OCI-LY3 (cell line): ENCODE measurements around the gene BACE2.

Experiments
- H2AFZ ChIP-seq: fragments of 200-600, 300-600 bp; shearing (Covaris generic); 2 replicates; pipeline ENCODE4 v1.6.0; 2014; ENCODE audit warnings: antibody characterized with exemption, low read depth, low read length
- H3K27ac ChIP-seq: fragments of 200-600, 300-600 bp; sonication (generic); 2 replicates; pipeline ENCODE4 v1.5.1; 2014; ENCODE audit warnings: mild to moderate bottlenecking, low read length, moderate library complexity, mixed read lengths
- H3K27me3 ChIP-seq: fragments of 200-600, 300-600 bp; sonication (generic); 2 replicates; pipeline ENCODE4 v1.6.1; 2014; ENCODE audit warnings: low read depth, low read length, mixed read lengths
- H3K36me3 ChIP-seq: fragments of 200-600, 300-600 bp; sonication (generic); replicated peaks from 2 replicates; pipeline ENCODE3; 2014; ENCODE audit warnings: low read depth, low read length, mixed read lengths
- H3K4me1 ChIP-seq: fragments of 300-600, 200-600 bp; sonication (generic); 2 replicates; pipeline ENCODE4 v1.6.1; 2014; ENCODE audit warnings: low read length, mixed read lengths
- H3K4me2 ChIP-seq: fragments of 200-600, 300-600 bp; sonication (generic); 2 replicates; pipeline ENCODE4 v1.6.1; 2014; ENCODE audit warnings: low read length, mixed read lengths
- H3K4me3 ChIP-seq: fragments of 300-600, 200-600 bp; sonication (generic); 2 replicates; pipeline ENCODE4 v1.5.1; 2014; ENCODE audit warnings: antibody characterized with exemption, mild to moderate bottlenecking, low read length, moderate library complexity
- H3K79me2 ChIP-seq: fragments of 300-600, 200-600 bp; shearing (Covaris generic); 2 replicates; pipeline ENCODE4 v1.6.1; 2014; ENCODE audit warnings: mild to moderate bottlenecking, low read length, mixed read lengths
- H3K9ac ChIP-seq: fragments of 300-600, 200-600 bp; shearing (Covaris generic); 2 replicates; pipeline ENCODE4 v1.6.0; 2014; ENCODE audit warnings: mild to moderate bottlenecking, low read length, moderate library complexity
- H3K9me3 ChIP-seq: fragments of 200-600, 300-600 bp; shearing (Covaris generic); 2 replicates; pipeline ENCODE4 v1.6.1; 2014; ENCODE audit warnings: low read length, mixed read lengths; ENCODE audit not compliant: insufficient read depth
- H4K20me1 ChIP-seq: fragments of 200-600, 300-600 bp; sonication (generic); 2 replicates; pipeline ENCODE4 v1.6.1; 2016; ENCODE audit warnings: low read length, mixed read lengths; ENCODE audit not compliant: insufficient read depth
- EZH2phosphoT487 ChIP-seq: fragments of 200-600 bp; shearing (Covaris generic); IDR thresholded peaks from 2 replicates; pipeline ENCODE4 v1.6.1; 2018; ENCODE audit warnings: antibody characterized with exemption, mixed run types, low read depth
- TF ChIP-seq, protein P1 (sequence below): fragments of 200-600, 300-600 bp; sonication (generic); IDR thresholded peaks from 2 replicates; pipeline ENCODE4 v1.5.1; 2014; ENCODE audit warnings: antibody characterized with exemption, low read length, low read depth

Gene BACE2

DNA sequence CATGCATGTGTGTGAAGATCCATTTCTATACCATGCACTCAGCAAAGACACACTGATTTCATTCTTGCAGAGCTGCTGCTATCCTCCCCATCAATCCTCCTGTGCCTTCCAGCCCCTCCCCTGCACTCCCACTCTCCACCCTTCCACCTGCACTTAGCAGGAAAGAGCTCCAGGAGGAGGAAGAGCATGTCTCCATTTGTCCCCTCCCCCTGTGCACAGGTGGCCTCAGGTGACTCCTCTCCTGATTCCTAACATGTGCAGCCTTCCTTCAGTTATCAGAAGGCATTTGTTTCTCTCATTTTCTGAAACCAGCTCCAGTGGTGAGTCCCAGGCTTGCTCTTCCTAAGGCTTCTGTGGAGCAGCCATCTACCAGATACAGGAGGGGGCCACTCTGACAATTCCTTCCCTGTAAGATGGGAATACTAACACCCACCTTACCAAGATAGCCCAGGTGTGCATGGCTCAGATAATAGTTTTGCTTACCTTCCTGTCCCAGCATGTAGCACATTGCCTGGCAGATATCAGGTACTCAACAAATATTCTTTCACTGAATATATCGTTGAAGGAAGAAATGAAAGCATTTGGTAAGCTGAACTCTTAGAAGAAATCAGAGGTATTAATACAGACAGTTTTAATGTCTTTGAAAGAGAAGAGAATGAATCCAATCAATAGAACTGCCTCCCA lies 126.7 kb downstream of the BACE2 start:
- H3K4me3 ChIP-seq: no peak overlapping the region
- no peaks in the 10 kb centered on the region for H3K79me2 ChIP-seq
- no peaks in the 10 kb centered on the region for H3K9me3 ChIP-seq
- H3K27ac ChIP-seq: no peak overlapping the region
- no peaks in the 10 kb centered on the region for H4K20me1 ChIP-seq
- no peaks in the 10 kb centered on the region for H3K36me3 ChIP-seq
- peaks cover 11% of the 10 kb centered on the region; the same call in 1 of the 2 replicates for H3K27me3 ChIP-seq
- no peak for TF ChIP-seq EZH2phosphoT487
- TF ChIP-seq, protein P1, sequence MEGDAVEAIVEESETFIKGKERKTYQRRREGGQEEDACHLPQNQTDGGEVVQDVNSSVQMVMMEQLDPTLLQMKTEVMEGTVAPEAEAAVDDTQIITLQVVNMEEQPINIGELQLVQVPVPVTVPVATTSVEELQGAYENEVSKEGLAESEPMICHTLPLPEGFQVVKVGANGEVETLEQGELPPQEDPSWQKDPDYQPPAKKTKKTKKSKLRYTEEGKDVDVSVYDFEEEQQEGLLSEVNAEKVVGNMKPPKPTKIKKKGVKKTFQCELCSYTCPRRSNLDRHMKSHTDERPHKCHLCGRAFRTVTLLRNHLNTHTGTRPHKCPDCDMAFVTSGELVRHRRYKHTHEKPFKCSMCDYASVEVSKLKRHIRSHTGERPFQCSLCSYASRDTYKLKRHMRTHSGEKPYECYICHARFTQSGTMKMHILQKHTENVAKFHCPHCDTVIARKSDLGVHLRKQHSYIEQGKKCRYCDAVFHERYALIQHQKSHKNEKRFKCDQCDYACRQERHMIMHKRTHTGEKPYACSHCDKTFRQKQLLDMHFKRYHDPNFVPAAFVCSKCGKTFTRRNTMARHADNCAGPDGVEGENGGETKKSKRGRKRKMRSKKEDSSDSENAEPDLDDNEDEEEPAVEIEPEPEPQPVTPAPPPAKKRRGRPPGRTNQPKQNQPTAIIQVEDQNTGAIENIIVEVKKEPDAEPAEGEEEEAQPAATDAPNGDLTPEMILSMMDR: no peak
- no peak overlapping the region for H2AFZ ChIP-seq
- no peak overlapping the region for H3K4me2 ChIP-seq
- no peak overlapping the region for H3K9ac ChIP-seq
- no peaks in the 10 kb centered on the region for H3K4me1 ChIP-seq

DNA sequence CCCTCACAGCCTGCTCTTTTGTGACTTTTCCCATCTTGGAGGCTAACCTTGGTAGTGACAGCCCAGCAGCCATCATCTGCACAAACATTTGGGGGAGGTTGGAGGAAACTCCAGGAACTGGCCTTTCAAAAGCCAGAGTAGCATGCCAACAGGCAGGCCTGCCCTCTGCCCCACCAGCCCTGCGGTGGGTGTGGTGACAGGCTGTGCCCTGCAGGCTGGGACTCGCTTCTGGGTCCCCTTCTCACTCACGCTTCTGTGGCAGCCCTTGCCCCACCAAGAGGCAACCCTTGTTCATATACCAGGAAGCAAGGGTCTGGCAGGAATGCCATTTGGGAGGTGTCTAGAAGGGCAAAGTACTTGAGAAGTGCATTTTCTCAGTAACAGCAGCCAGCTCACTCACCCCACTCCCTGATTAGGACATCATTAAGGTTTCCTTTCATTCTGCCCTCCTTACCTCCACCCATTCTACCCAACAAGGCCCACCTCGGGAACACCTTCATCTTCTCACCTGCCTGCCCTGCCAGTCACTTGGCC lies 127.8 kb downstream of the BACE2 start:
- Histone ChIP-seq H3K4me3 (no peak overlapping the region), H3K79me2 (no peaks in the 10 kb centered on the region), H3K4me2 (no peak overlapping the region), H3K36me3 (no peaks in the 10 kb centered on the region), H3K27ac (no peak overlapping the region), H3K27me3 (peaks cover 11% of the 10 kb centered on the region; the same call in 1 of the 2 replicates), H2AFZ (no peak overlapping the region), H4K20me1 (no peaks in the 10 kb centered on the region), H3K9ac (no peak overlapping the region), H3K9me3 (no peaks in the 10 kb centered on the region), H3K4me1 (no peaks in the 10 kb centered on the region)
- TF ChIP-seq, protein P1: no peak
- no peak for TF ChIP-seq EZH2phosphoT487

DNA sequence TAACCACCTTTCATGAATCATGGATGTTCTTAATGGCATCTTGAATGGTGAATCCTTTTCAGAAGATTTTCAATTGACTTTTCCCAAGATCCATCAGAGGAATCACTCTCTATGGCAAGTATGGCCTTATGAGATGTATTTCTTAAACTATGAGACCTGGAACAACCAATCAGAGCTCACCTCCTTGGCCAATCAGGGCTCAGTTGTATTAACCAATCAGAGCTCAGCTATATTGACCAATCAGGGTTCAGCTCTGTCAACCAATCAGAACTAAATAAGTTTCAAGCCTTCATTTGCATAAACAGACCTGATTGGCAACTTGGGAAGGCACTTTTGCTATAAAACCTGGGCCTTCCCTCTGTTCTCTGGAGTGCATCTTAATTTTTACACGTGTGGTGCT lies 135.0 kb downstream of the BACE2 start:
- H3K9me3 ChIP-seq: no peaks in the 10 kb centered on the region
- H2AFZ ChIP-seq: no peak overlapping the region

DNA sequence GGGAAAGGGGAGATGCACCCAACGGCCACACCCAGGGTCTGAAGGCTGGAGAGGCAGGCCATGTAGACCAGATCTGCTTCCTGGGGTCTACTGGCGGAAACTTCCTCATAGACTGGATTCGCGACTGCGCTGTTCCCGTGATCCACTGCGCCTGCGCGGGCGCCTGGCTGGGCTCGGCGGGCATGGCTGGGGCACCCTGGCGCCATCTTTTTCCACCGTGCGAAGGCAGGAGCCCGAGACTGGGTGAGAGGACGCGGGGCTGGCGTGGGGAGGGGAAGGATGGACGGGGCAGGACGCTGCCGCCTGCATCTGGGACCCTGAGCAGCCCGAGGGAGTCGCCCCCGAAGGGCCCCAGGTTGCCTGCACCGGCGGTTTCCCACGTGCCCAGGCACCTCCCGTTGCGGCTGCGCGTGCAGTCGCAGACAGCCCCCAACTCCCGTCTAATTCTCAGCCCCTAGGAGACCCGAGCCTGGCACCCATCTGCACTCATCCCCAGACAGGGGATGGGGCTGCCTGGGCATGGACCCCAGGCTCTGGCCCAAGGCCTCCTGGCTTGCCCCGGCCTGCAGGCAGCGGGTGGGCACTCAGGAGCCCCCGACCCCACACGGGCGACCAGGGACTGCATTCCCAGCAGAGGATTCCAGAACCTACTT lies 136.2 kb downstream of the BACE2 start:
- Histone ChIP-seq H3K4me3 (no peak overlapping the region), H3K79me2 (no peaks in the 10 kb centered on the region), H3K9me3 (no peaks in the 10 kb centered on the region), H2AFZ (no peak overlapping the region), H3K27ac (no peak overlapping the region), H3K4me1 (no peaks in the 10 kb centered on the region), H3K4me2 (no peak overlapping the region), H3K36me3 (no peaks in the 10 kb centered on the region), H3K27me3 (0 out of 2 replicates have a peak, but pooled peaks cover 9% of the 10 kb centered on the region), H4K20me1 (no peaks in the 10 kb centered on the region), H3K9ac (no peak overlapping the region)
- TF ChIP-seq EZH2phosphoT487: no peak
- TF ChIP-seq, protein P1: no peak

More for the DNA sequence above, 135.0 kb downstream of the BACE2 start:
- H3K4me1 ChIP-seq: no peaks in the 10 kb centered on the region
- no peak overlapping the region for H3K4me3 ChIP-seq
- no peak overlapping the region for H3K4me2 ChIP-seq
- H3K79me2 ChIP-seq: no peaks in the 10 kb centered on the region
- no peaks in the 10 kb centered on the region for H4K20me1 ChIP-seq
- H3K9ac ChIP-seq: no peak overlapping the region
- H3K27me3 ChIP-seq: 0 out of 2 replicates have a peak, but pooled peaks cover 9% of the 10 kb centered on the region
- H3K27ac ChIP-seq: no peak overlapping the region
- TF ChIP-seq, protein P1: no peak
- TF ChIP-seq EZH2phosphoT487: no peak
- H3K36me3 ChIP-seq: no peaks in the 10 kb centered on the region
